K562 (cell line): ENCODE measurements around the gene CCT5. TPM values are rescaled to one million over a fixed set of nuclear protein-coding genes. Genes with fewer than 3 reads are reported as not detected.

Experiments used
- BACH1 ChIP-seq: fragments of 200-800 bp; sonication (Bioruptor generic); IDR thresholded peaks from 2 replicates; pipeline ENCODE4 v1.6.1; 2016; ENCODE audit warnings: missing genetic modification characterization, missing compliant biosample characterization
- CLOCK ChIP-seq: fragments of 250-450 bp; sonication (Bioruptor Pico); IDR thresholded peaks from 2 replicates; pipeline ENCODE4 v1.4.0; 2020; ENCODE audit warnings: mild to moderate bottlenecking, moderate library complexity, borderline replicate concordance
- DIDO1 ChIP-seq: fragments of 450-650 bp; IDR thresholded peaks from 2 replicates; pipeline ENCODE4 v1.6.1; 2016; ENCODE audit warnings: low read depth, missing biosample characterization, missing genetic modification characterization
- ELF4 ChIP-seq: fragments of 450-650 bp; formaldehyde crosslinking; IDR thresholded peaks from 2 replicates; pipeline ENCODE4 v1.4.0; 2022; ENCODE audit warnings: missing genetic modification characterization
- HCFC1 ChIP-seq: IDR thresholded peaks from 2 replicates; pipeline ENCODE4 v1.6.1; 2012; ENCODE audit warnings: low read depth, low read length, improper control_type of control experiment
- HMGN3 ChIP-seq: IDR thresholded peaks from 2 replicates; pipeline ENCODE4 v1.6.1; 2011; ENCODE audit warnings: borderline replicate concordance, low read depth, mild to moderate bottlenecking, mixed read lengths, low read length; ENCODE audit not compliant: insufficient read length; ENCODE audit errors: extremely low read depth
- MED1 ChIP-seq: sonication (generic); formaldehyde crosslinking; IDR thresholded peaks from 2 replicates; pipeline ENCODE4 v1.8.1; 2023; ENCODE audit warnings: missing genetic modification reagents, borderline replicate concordance
- MITF ChIP-seq: IDR thresholded peaks from 2 replicates; pipeline ENCODE4 v1.6.1; 2014; ENCODE audit warnings: antibody characterized with exemption
- POLR2H ChIP-seq: IDR thresholded peaks from 2 replicates; pipeline ENCODE4 v1.6.1; 2016; ENCODE audit warnings: missing genetic modification characterization, low read depth, mild to moderate bottlenecking, control low read depth, missing compliant biosample characterization, moderate library complexity
- POLR3A ChIP-seq: IDR thresholded peaks from 2 replicates; pipeline ENCODE4 v1.6.1; 2011; ENCODE audit warnings: borderline replicate concordance, mild to moderate bottlenecking, moderate library complexity; ENCODE audit not compliant: insufficient read length, insufficient read depth; ENCODE audit errors: extremely low read depth
- SIRT6 ChIP-seq: IDR thresholded peaks from one replicate; pipeline ENCODE4 v1.6.1; 2012; ENCODE audit warnings: low read depth, mild to moderate bottlenecking, control low read depth, inconsistent platforms, low read length, moderate library complexity
- SMAD1 ChIP-seq: fragments of 150-350 bp; IDR thresholded peaks from 2 replicates; pipeline ENCODE4 v1.6.1; 2014; ENCODE audit warnings: low read length, low read depth; ENCODE audit not compliant: partially characterized antibody
- TAL1 ChIP-seq: fragments of 450-650 bp; IDR thresholded peaks from 2 replicates; pipeline ENCODE4 v1.6.1; 2016; ENCODE audit warnings: mild to moderate bottlenecking
- TBP ChIP-seq: optimal IDR thresholded peaks from 2 replicates; pipeline ENCODE3; 2011; ENCODE audit warnings: low read depth, low read length, improper control_type of control experiment
- TCF7 ChIP-seq: sonication (generic); IDR thresholded peaks from 2 replicates; pipeline ENCODE4 v1.6.1; 2016; ENCODE audit warnings: antibody characterized with exemption, borderline replicate concordance
- TRIM28 ChIP-seq: fragments of 450-650 bp; IDR thresholded peaks from 2 replicates; pipeline ENCODE4 v1.6.1; 2017
- TSHZ1 ChIP-seq: fragments of 250-450 bp; sonication (Bioruptor Pico); IDR thresholded peaks from 2 replicates; pipeline ENCODE4 v1.4.0; 2020; ENCODE audit warnings: mild to moderate bottlenecking, moderate library complexity
- ZKSCAN3 ChIP-seq: fragments of 250-450 bp; sonication (Bioruptor Pico); IDR thresholded peaks from 2 replicates; pipeline ENCODE4 v1.4.0; 2020
- ZNF24 ChIP-seq: fragments of 450-650 bp; IDR thresholded peaks from 2 replicates; pipeline ENCODE4 v1.6.1; 2016
- ZNF384 ChIP-seq: IDR thresholded peaks from 2 replicates; pipeline ENCODE4 v1.6.1; 2012; ENCODE audit warnings: low read depth, low read length, improper control_type of control experiment
- ZSCAN29 ChIP-seq: fragments of 450-650 bp; IDR thresholded peaks from 2 replicates; pipeline ENCODE4 v1.6.1; 2017
- polyA plus RNA-seq, 8 experiments: library from polyadenylated mRNA; depleted of rRNA in 4 of 8; stranded (reverse) in 5 of 8; unstranded in 3 of 8; fragments of >200 nt; fragmentation: Nextera tagmentation in 2 of 8; fragmentation: Illumina TruSeq in 1 of 8; extraction: Ambion mirVana in 2 of 8; extraction: Trizol in 1 of 8; gene quantifications; 2 replicates each; pipeline versions ENCODE4 v1.2.1 to v1.2.3, GENCODE V29; 2011 to 2014; ENCODE audit warnings: inconsistent platforms in 1 of 8, missing spikeins in 1 of 8
- total RNA-seq, 7 experiments: library from RNA; depleted of rRNA in 6 of 7; stranded (reverse); fragments of >200 nt in 6 of 7; fragmentation: Illumina TruSeq in 2 of 7; extraction: Trizol in 2 of 7; gene quantifications; 2 replicates each; pipeline versions ENCODE4 v1.2.1 to v1.2.3, GENCODE V29; 2011 to 2021; ENCODE audit warnings: low replicate concordance in 1 of 7

Gene CCT5
- total and polyA plus RNA-seq, 9 of the 15 experiments (the other 6 are each of a cell fraction or from before 2014, with no cell fraction given) = 782 to 1,606 (median 1,153) TPM

DNA sequence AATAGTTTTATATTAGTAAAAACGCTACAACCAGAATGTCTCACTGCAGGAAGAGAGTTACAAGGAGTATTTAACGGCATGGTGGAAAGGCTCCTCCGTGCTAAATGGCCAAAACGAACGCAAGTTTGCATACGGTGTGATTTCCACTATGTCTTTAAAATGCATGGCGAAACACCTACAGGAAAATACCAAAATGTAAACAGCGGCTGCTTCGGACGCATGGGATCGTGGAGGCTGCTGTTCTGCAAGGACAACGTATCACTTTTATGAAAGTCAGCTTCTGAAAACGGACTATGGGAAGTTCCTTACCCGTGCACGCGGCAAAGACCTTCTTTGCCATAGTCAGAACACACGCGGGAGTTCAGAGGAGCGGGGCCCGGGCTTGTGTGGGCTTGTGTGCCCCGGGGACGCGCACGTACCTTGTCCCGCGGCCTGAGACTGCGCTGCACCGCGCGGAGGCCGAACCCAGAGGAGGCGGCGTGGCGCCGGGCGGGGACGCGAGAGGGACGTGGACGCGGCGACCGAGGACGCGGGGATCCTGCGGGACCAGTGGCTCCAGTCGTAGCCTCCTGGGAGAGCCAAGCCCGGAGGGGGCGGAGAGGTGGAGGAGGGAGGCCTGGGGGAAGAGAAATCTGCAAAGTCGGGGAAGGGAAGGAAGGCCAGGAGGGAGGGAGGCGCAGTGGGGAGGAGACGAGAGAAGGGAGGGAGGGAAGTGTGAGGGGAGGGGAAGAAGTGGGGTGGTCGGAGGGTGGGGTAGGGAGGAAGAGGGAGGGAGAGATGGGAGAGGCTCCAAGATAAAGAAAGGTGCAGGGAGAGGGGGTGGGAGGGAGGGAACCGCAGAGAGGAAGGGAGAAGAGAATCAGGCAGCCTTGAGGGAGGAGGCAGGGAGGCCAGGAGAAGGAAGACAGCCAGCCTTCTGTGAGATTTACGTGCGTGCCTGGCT is 57.4 kb downstream of the CCT5 start, which contains the start of gene CMBL (continued):
- TF ChIP-seq TSHZ1 (CRISPR knock-in tag) = no peak
- no peak for TF ChIP-seq MED1
- no peak; the same call in 1 of the 2 replicates for TF ChIP-seq ZSCAN29
- no peak; the same call in 1 of the 2 replicates for TF ChIP-seq TAL1
- no peak for TF ChIP-seq BACH1 (tag)
- no peak; the same call in 1 of the 2 replicates for TF ChIP-seq DIDO1 (tag)
- TF ChIP-seq CLOCK (CRISPR knock-in tag) = no peak
- TF ChIP-seq HCFC1 = peak; percentile 29; the same call in 1 of the 2 replicates
- no peak for TF ChIP-seq POLR3A
- no peak for TF ChIP-seq ZNF384
- TF ChIP-seq TRIM28 = peak; percentile 60; the same call in 1 of the 2 replicates
- no peak for TF ChIP-seq MITF
- no peak for TF ChIP-seq ELF4
- TF ChIP-seq ZKSCAN3 (CRISPR knock-in tag) = no peak
- peak; percentile 61 for TF ChIP-seq TBP
- peak; percentile 77 for TF ChIP-seq HMGN3
- no peak for TF ChIP-seq POLR2H (tag)
- no peak for TF ChIP-seq SIRT6
- peak; percentile 84 for TF ChIP-seq SMAD1
- peak; percentile 6; the same call in 1 of the 2 replicates for TF ChIP-seq ZNF24
- TF ChIP-seq TCF7 = no peak; the same call in 1 of the 2 replicates
